KOPT-K1 (cell line): ENCODE measurements around the gene PDE6A.

Experiments
- H3K27ac ChIP-seq: fragments of 200-600 bp; sonication (generic); 2 replicates; pipeline ENCODE4 v1.5.1; 2016; ENCODE audit warnings: antibody characterized with exemption, mild to moderate bottlenecking, low read depth, low read length; ENCODE audit not compliant: poor library complexity, severe bottlenecking
- H3K36me3 ChIP-seq: fragments of 200-600 bp; sonication (generic); 2 replicates; pipeline ENCODE4 v1.5.1; 2017; ENCODE audit warnings: antibody characterized with exemption, mild to moderate bottlenecking, low read length, moderate library complexity; ENCODE audit not compliant: insufficient read depth
- H3K9me3 ChIP-seq: fragments of 200-600 bp; sonication (generic); 2 replicates; pipeline ENCODE4 v1.5.1; 2017; ENCODE audit warnings: antibody characterized with exemption, low read length, mild to moderate bottlenecking; ENCODE audit not compliant: insufficient read depth, poor library complexity, severe bottlenecking

Gene PDE6A

GRCh38 chr5:149824846-149825245, 119.7 kb downstream of the PDE6A start:
- Histone ChIP-seq H3K27ac (no peak overlapping the region), H3K9me3 (no peaks in the 10 kb centered on the region), H3K36me3 (peaks cover 18% of the 10 kb centered on the region; the same call in 1 of the 2 replicates)

- Histone ChIP-seq H3K36me3 (peaks cover 18% of the 10 kb centered on the region; the same call in 1 of the 2 replicates), H3K27ac (no peak overlapping the region)
These were observed 120.5 kb downstream of the PDE6A start for GRCh38 chr5:149824120-149824519.

DNA sequence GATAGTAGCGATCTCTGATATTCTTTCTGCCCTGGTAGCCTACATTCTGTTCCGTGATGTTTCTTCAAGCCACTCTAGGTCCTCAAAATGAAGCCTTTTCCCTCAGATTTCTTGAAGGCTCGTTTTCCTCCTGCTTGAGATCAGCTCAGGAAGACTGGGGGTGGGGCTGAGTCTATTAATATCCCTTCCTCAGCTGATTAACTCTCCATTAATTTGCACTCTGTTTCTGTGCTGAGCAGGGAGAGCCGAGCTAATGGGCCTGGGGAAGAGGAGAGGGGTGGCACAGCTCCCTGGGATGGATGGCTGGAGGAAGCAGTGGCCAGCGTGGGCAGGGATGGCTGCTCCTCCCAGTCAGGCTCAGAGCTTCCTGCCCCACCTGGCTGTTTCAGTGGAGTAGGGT, 121.2 kb downstream of the PDE6A start:
- Histone ChIP-seq H3K27ac (no peak overlapping the region), H3K9me3 (no peaks in the 10 kb centered on the region), H3K36me3 (peaks cover 18% of the 10 kb centered on the region; the same call in 1 of the 2 replicates)

More at GRCh38 chr5:149824120-149824519, 120.5 kb downstream of the PDE6A start:
- H3K9me3 ChIP-seq: no peaks in the 10 kb centered on the region

- no peaks in the 10 kb centered on the region for H3K9me3 ChIP-seq
- H3K27ac ChIP-seq: no peak overlapping the region
- H3K36me3 ChIP-seq: peaks cover 16% of the 10 kb centered on the region; the same call in 1 of the 2 replicates
These were observed 122.3 kb downstream of the PDE6A start for GRCh38 chr5:149822301-149822700.

DNA sequence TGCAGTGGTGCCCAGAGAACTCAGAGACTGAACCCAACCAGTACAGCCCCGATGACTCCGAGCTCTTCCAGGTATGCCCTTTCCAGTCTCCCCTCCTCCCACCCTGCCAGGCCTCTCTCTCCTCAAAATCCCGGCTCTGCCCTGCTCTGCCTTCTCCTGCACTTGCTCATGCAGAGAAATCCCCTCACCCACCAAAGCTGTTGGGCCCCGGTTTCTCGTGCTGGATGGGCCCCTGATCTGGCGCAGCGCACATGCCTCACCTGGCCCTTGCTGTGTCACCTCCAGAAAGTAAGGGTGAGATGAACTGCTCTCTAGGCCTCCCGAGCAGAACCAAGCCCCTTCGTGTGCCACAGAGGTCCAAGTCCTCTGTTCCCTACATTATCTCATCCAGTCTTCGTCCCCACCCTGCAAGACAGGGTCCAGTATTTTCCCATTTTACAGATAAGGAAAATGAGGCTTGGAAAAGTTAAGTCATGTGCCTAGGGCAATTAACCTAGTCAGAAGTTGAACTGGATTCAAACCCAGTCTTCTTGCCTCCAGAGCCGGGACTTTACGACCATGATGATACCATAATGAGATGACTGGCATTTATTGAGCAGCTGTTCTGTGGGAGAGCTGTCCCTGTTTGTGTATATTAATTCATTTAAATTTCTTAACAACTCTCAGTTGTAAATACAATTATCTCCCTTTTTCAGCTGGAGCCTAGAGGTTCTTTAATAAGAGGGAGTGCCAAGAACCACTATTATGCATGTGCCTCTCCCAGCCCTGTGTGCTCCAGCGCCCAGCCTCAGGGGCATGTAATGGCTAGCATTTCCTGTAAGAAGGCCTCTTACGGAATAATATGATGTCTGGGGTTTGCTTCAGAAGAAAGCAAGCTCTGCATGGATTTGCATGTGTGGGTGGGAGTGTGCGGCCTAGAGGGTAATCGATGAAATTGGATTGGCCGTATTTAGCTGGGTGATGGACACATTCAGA, 123.8 kb downstream of the PDE6A start:
- Histone ChIP-seq H3K27ac (no peak overlapping the region), H3K36me3 (peaks cover 8% of the 10 kb centered on the region; the same call in 1 of the 2 replicates), H3K9me3 (no peaks in the 10 kb centered on the region)

GRCh38 chr5:149820012-149820411, 124.6 kb downstream of the PDE6A start:
- H3K27ac ChIP-seq: no peak overlapping the region
- no peaks in the 10 kb centered on the region for H3K9me3 ChIP-seq
- peaks cover 8% of the 10 kb centered on the region; the same call in 1 of the 2 replicates for H3K36me3 ChIP-seq

DNA sequence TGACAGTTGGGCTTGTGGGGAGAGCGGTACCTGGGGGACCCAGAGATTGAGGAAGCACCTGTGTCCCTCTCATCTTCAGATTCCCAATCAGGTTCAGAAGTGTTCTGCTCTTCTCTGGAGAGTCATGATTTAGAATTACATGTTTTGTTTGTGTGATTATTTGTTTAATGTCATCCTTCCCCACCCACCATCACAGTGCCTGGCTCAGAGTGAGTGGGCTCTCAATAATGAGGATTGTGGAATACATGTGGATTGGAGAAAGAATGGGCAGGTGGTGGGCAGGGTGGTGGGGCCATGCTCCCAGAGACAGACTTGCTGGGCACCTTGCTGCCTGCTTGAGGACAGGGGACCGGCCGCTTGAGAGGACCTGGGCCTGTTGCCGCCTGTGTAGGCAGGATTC, 126.5 kb downstream of the PDE6A start:
- peaks cover 8% of the 10 kb centered on the region; the same call in 1 of the 2 replicates for H3K36me3 ChIP-seq
- H3K27ac ChIP-seq: no peak overlapping the region

GRCh38 chr5:149817539-149818060, 127.0 kb downstream of the PDE6A start:
- peaks cover 8% of the 10 kb centered on the region; the same call in 1 of the 2 replicates for H3K36me3 ChIP-seq

More for the DNA sequence above, 126.5 kb downstream of the PDE6A start:
- no peaks in the 10 kb centered on the region for H3K9me3 ChIP-seq

DNA sequence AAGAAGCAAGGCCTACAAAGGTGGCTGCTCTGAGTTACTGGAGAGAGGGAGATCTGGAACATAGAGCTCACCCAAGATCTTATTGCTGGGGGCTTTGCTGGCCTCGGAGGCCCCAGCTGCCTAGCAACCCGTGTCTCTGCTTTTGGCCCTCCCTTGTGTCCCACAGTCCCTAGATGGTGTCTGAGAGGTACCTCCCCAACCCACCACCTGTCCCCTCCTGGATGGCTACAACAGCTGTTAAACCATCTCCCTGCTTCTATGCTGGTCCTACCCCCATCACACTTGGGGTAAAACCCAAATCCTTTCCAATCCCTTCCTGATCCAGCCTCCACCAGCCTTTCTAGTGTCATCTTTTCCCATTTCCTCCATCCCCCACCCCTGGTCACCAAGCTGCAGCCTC, 127.9 kb downstream of the PDE6A start:
- no peaks in the 10 kb centered on the region for H3K9me3 ChIP-seq
- peaks cover 6% of the 10 kb centered on the region; the same call in 1 of the 2 replicates for H3K36me3 ChIP-seq
- no peak overlapping the region for H3K27ac ChIP-seq

More at GRCh38 chr5:149817539-149818060, 127.0 kb downstream of the PDE6A start:
- H3K9me3 ChIP-seq: no peaks in the 10 kb centered on the region
- no peak overlapping the region for H3K27ac ChIP-seq

GRCh38 chr5:149811453-149811852, 133.1 kb downstream of the PDE6A start:
- H3K27ac ChIP-seq: no peak overlapping the region
- no peaks in the 10 kb centered on the region for H3K9me3 ChIP-seq
- H3K36me3 ChIP-seq: no peaks in the 10 kb centered on the region

- Histone ChIP-seq H3K27ac (no peak overlapping the region), H3K9me3 (no peaks in the 10 kb centered on the region), H3K36me3 (no peaks in the 10 kb centered on the region)
These were observed 133.7 kb downstream of the PDE6A start for GRCh38 chr5:149810856-149811255.

- H3K9me3 ChIP-seq: no peaks in the 10 kb centered on the region
- no peaks in the 10 kb centered on the region for H3K36me3 ChIP-seq
- no peak overlapping the region for H3K27ac ChIP-seq
These were observed 134.5 kb downstream of the PDE6A start for GRCh38 chr5:149809931-149810691.

DNA sequence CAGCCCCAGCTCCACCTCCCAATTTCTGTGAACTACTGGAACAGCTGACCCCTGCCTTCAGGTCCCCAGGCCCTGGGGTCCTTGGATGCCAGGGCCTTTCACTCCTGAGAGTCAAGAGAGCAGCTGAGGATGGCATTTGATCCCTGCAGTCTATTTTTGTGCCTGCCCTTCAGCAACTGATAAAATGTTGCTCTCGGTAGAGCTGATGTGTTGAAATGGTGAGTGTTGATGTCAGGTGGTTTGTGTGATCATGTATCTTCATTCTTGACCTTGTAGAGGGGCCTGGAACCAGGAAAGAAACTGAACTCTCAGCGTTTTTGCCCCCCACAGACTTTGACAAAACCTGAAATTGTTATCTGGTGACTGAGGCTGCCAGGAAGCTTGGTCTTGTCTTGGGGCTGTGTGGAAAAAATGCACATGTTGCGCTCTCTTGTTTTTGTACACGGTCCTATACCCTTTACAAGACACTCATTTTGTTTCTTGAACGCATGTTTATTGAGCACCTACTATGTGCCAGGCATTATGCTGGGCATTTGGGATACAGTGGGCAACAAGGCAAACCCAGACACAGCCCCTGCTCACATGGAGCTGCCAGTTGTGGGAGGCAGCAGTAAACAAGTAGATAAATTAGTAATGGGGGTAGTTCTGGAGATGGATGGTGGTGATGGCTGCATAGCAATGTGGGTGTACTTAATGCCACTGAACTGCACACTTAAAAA, 136.2 kb downstream of the PDE6A start:
- Histone ChIP-seq H3K9me3 (no peaks in the 10 kb centered on the region), H3K27ac (no peak overlapping the region), H3K36me3 (no peaks in the 10 kb centered on the region)
